GM06990 (cell line): ENCODE measurements around the gene MRPS27.
A peak's percentile ranks its signal among the peaks of the same experiment; 100 is the strongest.

Source experiments
- DNase-seq: peaks from one replicate; pipeline ENCODE4 v3.0.0-alpha.2; 2011; ENCODE audit not compliant: insufficient read length; ENCODE audit errors: extremely low read depth
- H3K27me3 ChIP-seq: replicated peaks from 2 replicates; pipeline ENCODE4 v1.6.0; 2011; ENCODE audit warnings: low read length; ENCODE audit not compliant: control insufficient read depth, insufficient read depth
- H3K36me3 ChIP-seq: 2 replicates; pipeline ENCODE4 v1.5.1; 2011; ENCODE audit warnings: low read length; ENCODE audit not compliant: control insufficient read depth, insufficient read depth
- H3K4me3 ChIP-seq: replicated peaks from 2 replicates; pipeline ENCODE4 v1.5.1; 2011; ENCODE audit warnings: low read depth, mild to moderate bottlenecking, control low read depth, low read length
- CTCF ChIP-seq: IDR thresholded peaks from 2 replicates; pipeline ENCODE4 v1.5.1; 2011; ENCODE audit warnings: low read length, control low read depth, mild to moderate bottlenecking, inconsistent platforms; ENCODE audit not compliant: insufficient read depth, poor library complexity, severe bottlenecking

MRPS27 gene

GRCh38 chr5:72271702-72272101, 48.3 kb downstream of the MRPS27 start:
- no peaks in the 10 kb centered on the region for H3K36me3 ChIP-seq
- TF ChIP-seq CTCF, result no peak
- H3K27me3 ChIP-seq, result no peaks in the 10 kb centered on the region
- no peak overlapping the region for H3K4me3 ChIP-seq
- no peak for DNase-seq

GRCh38 chr5:72270037-72270436, 50.0 kb downstream of the MRPS27 start:
- Histone ChIP-seq H3K4me3 (no peak overlapping the region), H3K36me3 (no peaks in the 10 kb centered on the region), H3K27me3 (no peaks in the 10 kb centered on the region)
- TF ChIP-seq CTCF, result no peak
- no peak for DNase-seq

- H3K27me3 ChIP-seq, result no peaks in the 10 kb centered on the region
- no peak for TF ChIP-seq CTCF
- no peaks in the 10 kb centered on the region for H3K36me3 ChIP-seq
Measured at GRCh38 chr5:72269411-72269780, 50.6 kb downstream of the MRPS27 start.

GRCh38 chr5:72268753-72269410, 51.2 kb downstream of the MRPS27 start:
- no peaks in the 10 kb centered on the region for H3K27me3 ChIP-seq
- no peak overlapping the region for H3K4me3 ChIP-seq
- no peaks in the 10 kb centered on the region for H3K36me3 ChIP-seq
- peak; percentile 30 for DNase-seq
- peak; percentile 77 for TF ChIP-seq CTCF

More at GRCh38 chr5:72269411-72269780, 50.6 kb downstream of the MRPS27 start:
- H3K4me3 ChIP-seq, result no peak overlapping the region
- DNase-seq, result no peak

- Histone ChIP-seq H3K27me3 (no peaks in the 10 kb centered on the region), H3K4me3 (no peak overlapping the region), H3K36me3 (no peaks in the 10 kb centered on the region)
- DNase-seq, result no peak
- TF ChIP-seq CTCF, result no peak
Measured at GRCh38 chr5:72268260-72268659, 51.8 kb downstream of the MRPS27 start.

GRCh38 chr5:72267685-72268084, 52.4 kb downstream of the MRPS27 start:
- H3K36me3 ChIP-seq, result no peaks in the 10 kb centered on the region
- DNase-seq, result no peak
- no peak for TF ChIP-seq CTCF
- H3K27me3 ChIP-seq, result no peaks in the 10 kb centered on the region
- no peak overlapping the region for H3K4me3 ChIP-seq
